Body of pancreas (tissue), 4 donors: Measurements from ENCODE around the gene RUVBL2. TPM values are rescaled to one million over a fixed set of nuclear protein-coding genes. Genes with fewer than 3 reads are reported as not detected.

Source experiments
- ATAC-seq: fragments of 150-250 bp; one replicate; pipeline ENCODE4 v1.9.1; 2016
- DNase-seq, 4 donors: peaks; one replicate each; pipeline ENCODE4 v3.0.0-alpha.2; 2019
- H3K27ac ChIP-seq, 4 donors: fragments of 200-600 bp; sonication (generic); 1 replicate in 3 of 4; 2 replicates in 1 of 4; pipeline versions ENCODE4 v1.5.1 to v1.6.1; 2016 to 2019; ENCODE audit warnings: mild to moderate bottlenecking in 1 of 4, mixed read lengths in 1 of 4, moderate library complexity in 1 of 4
- H3K27me3 ChIP-seq, 2 donors: fragments of 200-600 bp; sonication (generic); one replicate each; pipeline ENCODE4 v1.6.0; 2016; ENCODE audit warnings: mild to moderate bottlenecking in 1 of 2
- H3K36me3 ChIP-seq, 2 donors: fragments of 200-600 bp; sonication (generic); replicated peaks in 1 of 2; 2 replicates each; pipeline ENCODE4 v1.5.1; 2016; ENCODE audit warnings: low read depth in 2 of 2; ENCODE audit not compliant: insufficient read depth in 1 of 2
- H3K4me1 ChIP-seq: fragments of 200-600 bp; sonication (generic); one replicate; pipeline ENCODE4 v1.6.0; 2016
- H3K4me3 ChIP-seq, 2 donors: fragments of 200-600 bp; sonication (generic); 1 replicate in 1 of 2; 2 replicates in 1 of 2; pipeline ENCODE4 v1.5.1; 2016 to 2019
- H3K9me3 ChIP-seq, 3 donors: fragments of 200-600 bp; sonication (generic); 1 replicate in 2 of 3; 2 replicates in 1 of 3; pipeline ENCODE4 v1.5.1; 2016
- CTCF ChIP-seq, 7 experiments: fragments of 450-650 bp in 4 of 7; fragments of 200-600 bp in 3 of 7; sonication (generic) in 3 of 7; IDR thresholded peaks; one replicate each; pipeline ENCODE4 v1.5.1; 2016 to 2019; ENCODE audit warnings: antibody characterized with exemption in 7 of 7
- POLR2A ChIP-seq, 3 donors: fragments of 450-650 bp; IDR thresholded peaks; one replicate each; pipeline ENCODE4 v1.6.1; 2016; ENCODE audit warnings: antibody characterized with exemption in 3 of 3, mild to moderate bottlenecking in 2 of 3
- WGBS, 2 donors: methylation state at CpG; one replicate each; pipeline ENCODE4 v1.1.5; 2017; 5-methylcytosine and 5-hydroxymethylcytosine counted together
- intact Hi-C: fragments of 100-400 bp; cut with DNase I; formaldehyde crosslinking; loops from one replicate; pipeline ENCODE4 v1.15.1; 2023
- total RNA-seq, 2 donors: library from RNA; depleted of rRNA; stranded (reverse); fragments of >200 nt; gene quantifications; one replicate each; pipeline ENCODE4 v1.1.0, GENCODE V29; 2016

The RUVBL2 gene
- total RNA-seq, 2 donors from 2014 or later, result 46.5 to 47.2 TPM

DNA sequence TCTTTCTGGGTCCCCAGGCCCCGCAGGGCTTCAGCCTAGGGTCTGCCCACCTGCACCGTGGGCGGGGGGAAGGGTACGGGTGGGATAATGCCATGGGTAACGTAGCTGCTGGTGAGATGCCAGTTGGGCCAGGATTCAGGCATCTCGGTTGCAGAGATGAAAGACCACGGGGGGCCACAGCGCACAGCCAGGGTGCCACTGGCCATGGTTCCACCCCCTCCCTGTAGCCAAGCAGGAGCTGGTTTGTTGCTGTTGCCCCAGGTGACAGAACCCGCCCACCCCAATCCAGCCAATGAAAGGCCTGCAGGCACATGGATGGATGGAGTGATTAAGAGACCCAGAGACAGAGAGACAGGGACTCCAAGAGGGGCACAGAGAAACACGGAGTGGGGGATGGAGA is 64.9 kb downstream of the RUVBL2 start:
- 43% methylated on average over 5 to 9 of the region's 10 CpGs for WGBS, 2 donors
- no peak for DNase-seq
- H3K36me3 ChIP-seq, result no peaks in the 10 kb centered on the region
- no peak for TF ChIP-seq POLR2A (IDR thresholded peaks at IDR 0.05)
- no peak for TF ChIP-seq CTCF (IDR thresholded peaks at IDR 0.05)
- H3K9me3 ChIP-seq, result no peaks in the 10 kb centered on the region
- no peak overlapping the region for H3K4me3 ChIP-seq
- H3K4me1 ChIP-seq, result peaks cover 25% of the 10 kb centered on the region
- peaks cover 3 to 14% of the 10 kb centered on the region in 2 donors for H3K27me3 ChIP-seq
- intact Hi-C loops, result no loop called here
- H3K27ac ChIP-seq, result no peak overlapping the region
- ATAC-seq, result no peak

DNA sequence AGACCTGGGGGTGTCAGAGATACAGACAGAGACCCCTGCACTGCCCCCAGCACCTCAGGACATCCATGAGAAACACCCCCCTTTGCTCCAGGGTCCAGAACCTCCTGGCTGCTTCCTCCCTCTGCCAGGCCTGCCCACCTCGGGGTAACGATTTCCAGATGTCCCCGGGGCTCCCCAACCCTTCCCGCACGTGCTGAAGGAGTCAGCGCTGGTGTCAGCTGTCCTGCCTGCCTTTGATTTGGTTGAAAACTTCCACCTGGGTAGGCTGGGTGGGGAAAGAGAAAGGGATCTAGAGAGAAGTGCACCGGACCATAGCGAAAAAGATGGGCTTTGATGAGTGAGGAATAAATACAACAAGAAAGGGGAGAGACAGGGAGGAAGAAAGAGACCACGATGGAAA is 65.4 kb downstream of the RUVBL2 start:
- Histone ChIP-seq H3K27me3 (peaks cover 3 to 14% of the 10 kb centered on the region in 2 donors), H3K4me3 (no peak overlapping the region), H3K36me3 (no peaks in the 10 kb centered on the region), H3K4me1 (peaks cover 25% of the 10 kb centered on the region), H3K27ac (no peak overlapping the region), H3K9me3 (no peaks in the 10 kb centered on the region)
- 72 to 77% methylated on average over 3 to 9 of the region's 9 CpGs for WGBS, 2 donors
- no peak for TF ChIP-seq POLR2A (IDR thresholded peaks at IDR 0.05)
- TF ChIP-seq CTCF (IDR thresholded peaks at IDR 0.05), result no peak
- intact Hi-C loops, result no loop called here
- DNase-seq (no peak), ATAC-seq (no peak)

GRCh38 chr19:49061000-49061399 is 67.3 kb downstream of the RUVBL2 start:
- no peak for DNase-seq
- H3K36me3 ChIP-seq, result no peaks in the 10 kb centered on the region
- H3K27ac ChIP-seq, result no peak overlapping the region
- H3K27me3 ChIP-seq, result peaks cover 3 to 21% of the 10 kb centered on the region in 2 donors
- no peaks in the 10 kb centered on the region for H3K9me3 ChIP-seq
- TF ChIP-seq CTCF (IDR thresholded peaks at IDR 0.05) (no peak), POLR2A (IDR thresholded peaks at IDR 0.05) (no peak)
- intact Hi-C loops, result no loop called here
- ATAC-seq, result no peak
- no peak overlapping the region for H3K4me3 ChIP-seq
- H3K4me1 ChIP-seq, result peaks cover 33% of the 10 kb centered on the region
- WGBS, 2 donors, result 100% methylated on average over 2 of the region's 2 CpGs

DNA sequence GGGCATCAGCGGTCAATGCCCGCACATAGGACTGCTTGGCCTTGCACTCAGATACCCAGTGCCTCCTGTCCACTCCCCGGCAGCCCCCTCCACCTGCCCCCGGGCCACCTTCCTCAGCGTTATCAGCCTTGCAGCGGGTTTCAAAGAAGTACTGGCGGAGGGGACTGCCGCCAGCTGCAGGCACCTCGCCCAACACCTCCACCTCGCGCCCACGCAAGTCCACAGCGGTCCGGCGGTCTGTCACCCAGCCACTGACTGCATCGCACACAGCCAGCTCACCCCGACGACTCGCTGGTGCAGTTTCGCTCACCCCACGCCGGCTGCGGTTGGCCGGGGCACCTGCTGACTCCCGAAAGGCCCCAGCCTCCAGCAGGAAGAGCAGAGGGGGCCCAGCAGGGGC is 67.8 kb downstream of the RUVBL2 start:
- H3K4me1 ChIP-seq, result peaks cover 29% of the 10 kb centered on the region
- no peak overlapping the region for H3K4me3 ChIP-seq
- DNase-seq (no peak), ATAC-seq (no peak)
- no peaks in the 10 kb centered on the region for H3K36me3 ChIP-seq
- no peaks in the 10 kb centered on the region for H3K9me3 ChIP-seq
- no peak overlapping the region for H3K27ac ChIP-seq
- TF ChIP-seq CTCF (IDR thresholded peaks at IDR 0.05), result no peak
- intact Hi-C loops, result no loop called here
- peaks cover 3 to 21% of the 10 kb centered on the region in 2 donors for H3K27me3 ChIP-seq
- WGBS, 2 donors, result 55 to 65% methylated on average over 13 to 20 of the region's 25 CpGs

DNA sequence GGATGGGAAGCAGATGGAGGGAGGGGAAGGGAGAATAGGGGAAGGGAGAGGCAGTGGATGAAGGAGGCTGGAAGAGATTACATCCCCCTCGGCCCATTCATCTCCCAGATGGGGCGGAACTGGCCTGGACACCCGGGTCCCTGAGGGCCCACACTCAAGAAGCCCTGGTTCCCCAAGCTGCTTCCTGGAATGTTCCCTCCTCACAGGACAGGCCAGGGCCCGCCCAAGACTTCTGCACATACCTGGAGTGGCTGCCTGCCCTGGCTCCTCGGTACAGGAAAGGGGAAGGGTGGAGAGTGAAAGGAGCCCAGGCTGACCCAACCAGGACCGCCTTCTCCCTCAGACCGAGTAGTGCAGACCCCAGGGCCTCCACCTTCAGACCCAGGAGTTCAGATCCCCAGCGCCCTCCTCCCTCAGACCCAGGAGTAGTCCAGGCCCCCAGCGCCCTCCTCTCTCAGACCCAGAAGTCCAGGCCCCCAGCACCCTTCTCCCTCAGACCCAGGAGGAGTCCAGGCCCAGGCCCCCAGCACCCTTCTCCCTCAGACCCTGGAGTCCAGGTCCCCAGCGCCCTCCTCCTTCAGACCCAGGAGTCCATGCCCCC is 70.4 kb downstream of the RUVBL2 start:
- WGBS, 2 donors, result 62 to 64% methylated on average over 8 to 10 of the region's 10 CpGs
- Histone ChIP-seq H3K27ac (no peak overlapping the region), H3K9me3 (no peaks in the 10 kb centered on the region), H3K36me3 (no peaks in the 10 kb centered on the region), H3K4me3 (no peak overlapping the region), H3K4me1 (peaks cover 12% of the 10 kb centered on the region), H3K27me3 (peaks cover 0 to 7% of the 10 kb centered on the region in 2 donors)
- ATAC-seq (no peak), DNase-seq (no peak)
- TF ChIP-seq POLR2A (IDR thresholded peaks at IDR 0.05) (no peak), CTCF (IDR thresholded peaks at IDR 0.05) (no peak)
- intact Hi-C loops, result no loop called here
